HG02852 (cell line): ENCODE measurements around the gene PAGE2.
"Not testable (repeated sequence)": the region's sequence is repeated elsewhere in the genome, so short reads cannot be mapped to it uniquely, and the experiment has no call there.

Experiments
- ATAC-seq: cut with Tn5 transposase; IDR thresholded peaks from one replicate; pipeline ENCODE4 v1.9.1; 2021; ENCODE audit warnings: mild to moderate bottlenecking, moderate library complexity; ENCODE audit not compliant: unreplicated experiment

Gene PAGE2

GRCh38 chrX:55120761-55121358 lies 32.0 kb downstream of the PAGE2 start:
- no peak for ATAC-seq

GRCh38 chrX:55123900-55124299 lies 35.1 kb downstream of the PAGE2 start:
- ATAC-seq = no peak

- no peak for ATAC-seq
Observed at GRCh38 chrX:55127692-55128091, 38.9 kb downstream of the PAGE2 start.

- no peak for ATAC-seq
Observed at GRCh38 chrX:55129361-55129760, 40.5 kb downstream of the PAGE2 start.

GRCh38 chrX:55130481-55130880 lies 41.7 kb downstream of the PAGE2 start:
- no peak for ATAC-seq

GRCh38 chrX:55132416-55132815 lies 43.6 kb downstream of the PAGE2 start:
- no peak for ATAC-seq

GRCh38 chrX:55135171-55135570 lies 46.4 kb downstream of the PAGE2 start:
- ATAC-seq = no peak

GRCh38 chrX:55140800-55141199 lies 52.0 kb downstream of the PAGE2 start:
- not testable (repeated sequence) for ATAC-seq
